GM18505 (cell line): ENCODE results near the gene GGT5.

Experiments
- ATAC-seq: cut with Tn5 transposase; IDR thresholded peaks from one replicate; pipeline ENCODE4 v1.9.1; 2021; ENCODE audit not compliant: unreplicated experiment
- POLR2A ChIP-seq: IDR thresholded peaks from 4 replicates; pipeline ENCODE4 v1.6.1; 2011; ENCODE audit warnings: borderline replicate concordance; ENCODE audit not compliant: insufficient read depth, insufficient read length; ENCODE audit errors: extremely low read depth

GGT5 gene

DNA sequence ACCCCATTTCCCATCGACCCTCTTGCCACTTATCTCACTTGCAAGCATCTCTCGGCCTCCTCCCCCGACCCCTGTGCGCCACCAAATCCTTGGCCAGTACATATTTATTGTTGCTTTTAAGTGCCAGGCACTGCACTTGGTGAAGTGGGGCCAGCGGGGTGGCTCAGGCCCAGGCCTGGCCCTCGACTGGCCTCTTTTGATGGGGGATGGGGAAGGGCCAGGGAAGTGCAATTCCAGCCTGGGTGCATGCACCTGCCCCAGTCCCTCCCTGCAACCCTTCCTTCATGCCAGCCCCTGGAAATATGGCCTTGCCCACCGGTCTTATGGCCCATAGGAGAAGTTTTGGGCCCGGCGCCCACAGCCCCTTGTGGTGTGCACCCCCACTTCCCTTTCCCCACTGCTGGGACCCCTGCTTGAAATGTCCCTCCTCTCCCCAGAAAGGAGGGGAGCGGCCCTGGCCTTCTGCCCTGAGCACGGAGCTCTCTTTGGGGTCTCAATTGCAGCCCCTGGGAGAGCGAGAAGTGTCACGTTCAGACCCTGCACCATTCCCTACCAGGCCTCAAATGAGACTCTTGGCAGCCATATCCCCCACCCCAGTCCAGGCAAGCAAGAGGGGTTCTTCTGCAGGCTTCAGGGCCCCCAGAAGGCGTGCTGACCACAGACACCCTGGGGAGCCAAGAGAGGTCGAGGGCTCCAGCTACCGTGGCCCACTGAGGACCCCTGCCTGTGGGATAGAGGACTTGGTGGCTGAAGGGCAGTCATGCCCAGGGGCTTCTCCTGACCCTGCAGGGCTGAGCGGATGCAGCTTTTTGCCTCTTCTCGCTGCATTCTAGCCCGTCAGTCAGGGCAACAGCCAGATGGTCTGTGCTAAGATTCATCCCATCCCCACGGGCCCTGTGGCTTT is 62.6 kb downstream of the GGT5 start:
- no peak for TF ChIP-seq POLR2A
- no peak for ATAC-seq

DNA sequence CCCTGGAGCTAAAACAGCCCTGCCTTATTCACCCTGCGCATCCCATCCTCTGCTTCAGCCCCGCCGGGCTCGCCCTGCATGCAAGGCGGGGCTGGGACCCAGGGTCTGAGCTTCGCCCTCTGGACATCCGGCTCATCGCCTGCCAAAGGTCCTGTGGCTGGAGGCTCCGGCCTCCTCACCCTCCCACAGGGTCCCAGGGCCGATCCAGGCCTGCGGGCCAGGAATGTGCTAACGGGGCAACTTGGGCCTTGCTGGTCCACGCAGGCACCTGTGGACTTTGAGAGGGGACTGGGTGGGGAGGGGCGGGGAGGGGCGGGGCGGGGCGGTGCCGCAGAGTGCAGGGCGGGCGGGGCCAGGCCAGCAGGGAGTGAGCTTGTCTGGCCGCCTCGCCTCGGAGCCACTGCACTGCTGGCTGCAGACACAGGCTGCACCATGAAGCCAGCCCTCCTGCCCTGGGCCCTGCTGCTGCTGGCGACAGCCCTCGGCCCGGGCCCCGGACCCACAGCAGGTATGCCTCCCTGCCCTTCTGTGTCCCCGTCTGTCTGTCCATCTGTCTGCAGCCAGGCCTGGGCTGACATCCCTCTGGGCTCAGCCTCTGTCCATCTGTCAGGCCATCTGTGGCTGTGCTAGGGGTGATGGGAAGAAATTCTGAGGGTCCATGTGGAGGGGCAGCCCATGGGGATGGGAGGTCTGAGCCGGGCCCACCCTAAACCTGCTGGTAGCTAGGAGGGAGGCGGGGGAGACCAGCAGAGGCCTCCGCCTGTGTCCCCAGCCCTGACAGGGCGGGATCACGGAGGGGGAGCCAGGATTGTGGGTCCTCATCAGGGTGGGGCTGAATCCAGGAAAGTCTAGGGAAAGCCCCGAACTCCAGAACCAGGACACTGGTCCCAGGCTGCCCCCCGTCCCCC is 63.5 kb downstream of the GGT5 start, which contains the start of gene SUSD2:
Gene SUSD2, plus strand, starts transcription at position 400 of the 908 bp plus-strand sequence. Its CDS starts 33 bp downstream, at position 433.
- no peak for TF ChIP-seq POLR2A
- ATAC-seq, result no peak

DNA sequence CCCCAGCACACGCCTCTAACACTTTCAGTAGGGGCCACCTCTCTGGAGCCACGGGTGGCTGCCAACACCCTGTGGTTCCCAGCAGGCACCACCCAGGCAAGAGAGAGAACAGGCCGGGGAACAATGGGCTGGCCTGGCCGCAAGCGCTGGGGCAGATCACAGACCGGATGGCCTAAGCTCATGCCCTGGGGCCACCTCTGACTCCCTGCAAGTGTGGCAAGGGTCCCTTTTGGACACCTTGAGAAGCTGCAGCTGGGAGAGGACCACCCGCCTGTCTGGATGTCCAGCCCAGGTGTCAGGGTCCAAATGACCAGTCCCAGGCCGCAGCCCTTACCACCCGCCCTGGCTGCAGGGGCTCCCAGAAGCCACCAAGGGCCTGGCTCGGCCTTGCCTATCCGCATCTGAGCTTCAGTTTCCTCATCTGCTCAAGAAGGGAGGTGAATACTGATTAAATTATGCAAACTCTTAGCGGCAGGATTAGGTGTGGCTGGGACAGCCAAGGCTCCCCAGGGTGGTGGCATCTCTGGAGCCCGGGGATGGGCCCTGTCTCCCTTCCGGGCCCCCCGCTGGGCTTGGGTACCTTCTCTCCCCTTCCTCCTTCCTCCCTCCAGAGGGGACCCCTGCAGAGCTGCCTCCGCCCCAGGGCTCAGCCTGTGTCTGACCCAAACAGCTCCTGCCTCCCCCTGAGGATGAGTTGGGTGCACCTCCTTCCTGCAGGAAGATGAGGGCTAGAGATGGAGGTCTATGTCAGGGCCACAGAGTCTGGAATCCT is 64.4 kb downstream of the GGT5 start:
- no peak for ATAC-seq
- no peak for TF ChIP-seq POLR2A

GRCh38 chr22:24179478-24180210 is 65.2 kb downstream of the GGT5 start:
- ATAC-seq, result no peak
- TF ChIP-seq POLR2A, result no peak

DNA sequence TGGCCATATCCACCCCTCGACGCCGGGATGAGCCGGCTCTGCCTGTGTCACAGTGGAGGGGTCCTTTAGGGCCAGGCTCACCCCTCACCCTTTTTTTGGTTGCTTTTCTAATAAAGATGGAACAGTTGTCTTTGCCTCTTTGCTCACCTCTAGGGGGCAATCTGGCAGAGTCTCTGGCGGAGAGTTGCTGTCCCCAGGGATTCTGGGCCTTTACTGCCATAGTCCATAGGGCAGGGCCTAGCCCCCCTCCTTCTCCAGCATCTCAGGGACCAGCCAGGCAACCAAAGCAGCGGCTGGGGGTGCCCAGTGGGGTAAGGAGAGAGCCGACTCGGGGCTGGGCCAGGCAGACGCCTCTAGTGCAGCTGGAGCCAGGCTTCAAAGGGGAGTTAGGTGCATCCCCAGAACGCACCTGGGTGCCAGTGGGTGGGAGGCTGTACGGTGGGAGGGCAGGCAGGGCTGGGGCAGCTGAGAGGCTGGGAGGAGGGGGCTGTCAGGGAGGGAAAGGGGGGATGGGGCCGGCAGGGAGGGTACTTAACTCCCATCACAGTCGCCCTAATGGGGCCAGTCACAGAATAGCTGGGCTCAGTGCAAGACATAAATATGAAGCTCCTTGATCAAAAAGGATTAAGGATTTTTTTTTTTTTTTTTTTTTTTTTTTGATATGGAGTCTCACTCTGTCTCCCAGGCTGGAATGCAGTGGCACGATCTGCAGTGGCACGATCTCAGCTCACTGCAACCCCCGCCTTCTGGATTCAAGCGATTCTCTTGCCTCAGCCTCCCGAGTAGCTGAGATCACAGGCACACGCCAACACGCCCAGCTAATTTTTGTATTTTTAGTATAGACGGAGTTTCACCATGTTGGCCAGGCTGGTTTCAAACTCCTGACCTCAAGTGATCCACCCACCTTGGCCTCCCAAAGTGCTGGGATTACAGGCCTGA is 66.1 kb downstream of the GGT5 start:
- no peak for TF ChIP-seq POLR2A
- no peak for ATAC-seq

- no peak for ATAC-seq
- no peak for TF ChIP-seq POLR2A
Measured at GRCh38 chr22:24178021-24178431, 66.9 kb downstream of the GGT5 start.

DNA sequence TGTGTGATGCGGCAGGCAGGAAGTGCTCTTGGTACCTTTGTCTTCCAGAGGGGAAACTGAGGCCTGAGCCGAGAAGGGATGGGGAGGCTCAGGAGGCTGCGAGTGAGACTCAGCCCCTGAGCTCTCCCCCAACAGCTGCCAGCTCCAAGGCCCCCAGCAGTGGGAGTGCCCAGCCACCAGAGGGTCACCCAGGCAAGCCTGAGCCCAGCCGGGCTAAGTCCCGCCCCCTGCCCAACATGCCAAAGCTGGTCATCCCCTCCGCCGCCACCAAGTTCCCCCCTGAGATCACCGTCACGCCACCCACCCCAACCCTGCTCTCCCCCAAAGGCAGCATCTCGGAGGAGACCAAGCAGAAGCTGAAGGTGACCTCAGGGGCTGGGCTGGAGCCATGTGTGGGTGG is 67.4 kb downstream of the GGT5 start:
- ATAC-seq, result no peak
- no peak for TF ChIP-seq POLR2A

- TF ChIP-seq POLR2A, result no peak
- no peak for ATAC-seq
Measured at GRCh38 chr22:24177045-24177444, 67.8 kb downstream of the GGT5 start.

GRCh38 chr22:24176630-24177029 is 68.3 kb downstream of the GGT5 start:
- no peak for TF ChIP-seq POLR2A

GRCh38 chr22:24176040-24176439 is 68.8 kb downstream of the GGT5 start:
- ATAC-seq, result no peak
- TF ChIP-seq POLR2A, result no peak

More at GRCh38 chr22:24176630-24177029, 68.3 kb downstream of the GGT5 start:
- ATAC-seq, result no peak

- ATAC-seq, result no peak
Measured at GRCh38 chr22:24175160-24175808, 69.6 kb downstream of the GGT5 start.

More at GRCh38 chr22:24175160-24175808, 69.6 kb downstream of the GGT5 start:
- no peak for TF ChIP-seq POLR2A
